Measurements from ENCODE around the gene DNAH2.
A peak's percentile ranks its signal among the peaks of the same experiment; 100 is the strongest.

The DNAH2 gene

GRCh38 chr17:7817643-7817964 is 100.1 kb downstream of the DNAH2 start:
- DNase-seq (ENCODE audit: low read depth in 2 of 2, low spot score in 1 of 2), result no peak

GRCh38 chr17:7818026-7818425 is 100.5 kb downstream of the DNAH2 start:
- DNase-seq (ENCODE audit: low read depth in 2 of 2, low spot score in 1 of 2), result no peak

- DNase-seq (ENCODE audit: low read depth in 2 of 2, low spot score in 1 of 2), result no peak
Measured at GRCh38 chr17:7818746-7819645, 101.5 kb downstream of the DNAH2 start.

GRCh38 chr17:7820231-7820630 is 102.7 kb downstream of the DNAH2 start:
- DNase-seq (ENCODE audit: low read depth in 2 of 2, low spot score in 1 of 2), result no peak

- DNase-seq (ENCODE audit: low read depth in 2 of 2, low spot score in 1 of 2), result no peak
Measured at GRCh38 chr17:7822126-7822525, 104.6 kb downstream of the DNAH2 start.

GRCh38 chr17:7823581-7824001 is 106.0 kb downstream of the DNAH2 start:
- DNase-seq (ENCODE audit: low read depth in 2 of 2, low spot score in 1 of 2), result no peak

GRCh38 chr17:7824021-7824924 is 106.7 kb downstream of the DNAH2 start:
- no peak for DNase-seq (ENCODE audit: low read depth in 2 of 2, low spot score in 1 of 2)

- DNase-seq (ENCODE audit: low read depth in 2 of 2, low spot score in 1 of 2), result no peak
Measured at GRCh38 chr17:7825206-7825990, 107.9 kb downstream of the DNAH2 start.

GRCh38 chr17:7830616-7831015 is 113.1 kb downstream of the DNAH2 start:
- DNase-seq (ENCODE audit: low read depth in 2 of 2, low spot score in 1 of 2), result no peak

- no peak for DNase-seq (ENCODE audit: low read depth in 2 of 2, low spot score in 1 of 2)
Measured at GRCh38 chr17:7831233-7831632, 113.7 kb downstream of the DNAH2 start.

- no peak for DNase-seq (ENCODE audit: low read depth in 2 of 2, low spot score in 1 of 2)
Measured at GRCh38 chr17:7832431-7832830, 114.9 kb downstream of the DNAH2 start.

- DNase-seq (ENCODE audit: low read depth in 2 of 2, low spot score in 1 of 2), result no peak
Measured at GRCh38 chr17:7833011-7833794, 115.7 kb downstream of the DNAH2 start.

GRCh38 chr17:7833795-7834541 is 116.4 kb downstream of the DNAH2 start, which contains the start of gene KDM6B:
KDM6B (plus strand) TSS chr17:7834217; CDS start chr17:7845555, 11,338 bp downstream.
- DNase-seq (ENCODE audit: low read depth in 2 of 2, low spot score in 1 of 2), result peak; percentile 73 to 78

GRCh38 chr17:7834542-7834956 is 117.0 kb downstream of the DNAH2 start:
- DNase-seq (ENCODE audit: low read depth in 2 of 2, low spot score in 1 of 2), result no peak

- DNase-seq (ENCODE audit: low read depth in 2 of 2, low spot score in 1 of 2), result peak; percentile 65 to 86
Measured at GRCh38 chr17:7834957-7835813, 117.6 kb downstream of the DNAH2 start.

GRCh38 chr17:7835814-7836595 is 118.5 kb downstream of the DNAH2 start:
- DNase-seq (ENCODE audit: low read depth in 2 of 2, low spot score in 1 of 2), result no peak

- DNase-seq (ENCODE audit: low read depth in 2 of 2, low spot score in 1 of 2), result no peak
Measured at GRCh38 chr17:7836596-7837407, 119.3 kb downstream of the DNAH2 start.

All from stimulated activated CD8-positive, alpha-beta memory T cell treated with anti-CD3 and anti-CD28 coated beads, Interleukin-4, amount 100 ng/mL, for 4 hours (primary cell).